ENCODE data around the gene BRAF.

- TF ChIP-seq TSHZ2 (CRISPR knock-in tag; IDR thresholded peaks at IDR 0.05): no peak
- no peak for TF ChIP-seq TOX (CRISPR knock-in tag; IDR thresholded peaks at IDR 0.05; ENCODE audit: borderline replicate concordance)
- TF ChIP-seq, protein P1, sequence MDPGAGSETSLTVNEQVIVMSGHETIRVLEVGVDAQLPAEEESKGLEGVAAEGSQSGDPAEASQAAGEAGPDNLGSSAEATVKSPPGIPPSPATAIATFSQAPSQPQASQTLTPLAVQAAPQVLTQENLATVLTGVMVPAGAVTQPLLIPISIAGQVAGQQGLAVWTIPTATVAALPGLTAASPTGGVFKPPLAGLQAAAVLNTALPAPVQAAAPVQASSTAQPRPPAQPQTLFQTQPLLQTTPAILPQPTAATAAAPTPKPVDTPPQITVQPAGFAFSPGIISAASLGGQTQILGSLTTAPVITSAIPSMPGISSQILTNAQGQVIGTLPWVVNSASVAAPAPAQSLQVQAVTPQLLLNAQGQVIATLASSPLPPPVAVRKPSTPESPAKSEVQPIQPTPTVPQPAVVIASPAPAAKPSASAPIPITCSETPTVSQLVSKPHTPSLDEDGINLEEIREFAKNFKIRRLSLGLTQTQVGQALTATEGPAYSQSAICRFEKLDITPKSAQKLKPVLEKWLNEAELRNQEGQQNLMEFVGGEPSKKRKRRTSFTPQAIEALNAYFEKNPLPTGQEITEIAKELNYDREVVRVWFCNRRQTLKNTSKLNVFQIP (CRISPR knock-in tag; IDR thresholded peaks at IDR 0.05; ENCODE audit: borderline replicate concordance, low read depth): no peak
- TF ChIP-seq CSRNP3 (CRISPR knock-in tag; IDR thresholded peaks at IDR 0.05): no peak
- TF ChIP-seq ARNTL (CRISPR knock-in tag; IDR thresholded peaks at IDR 0.05; ENCODE audit: borderline replicate concordance, low read depth): no peak
- no peak for TF ChIP-seq ZC3H10 (CRISPR knock-in tag; IDR thresholded peaks at IDR 0.05)
- TF ChIP-seq TCF4 (CRISPR knock-in tag; IDR thresholded peaks at IDR 0.05; ENCODE audit: borderline replicate concordance): no peak
- no peak for TF ChIP-seq ZNF8 (CRISPR knock-in tag; IDR thresholded peaks at IDR 0.05)
- TF ChIP-seq GLIS3 (CRISPR knock-in tag; IDR thresholded peaks at IDR 0.05): no peak
- TF ChIP-seq ZNF70 (CRISPR knock-in tag; IDR thresholded peaks at IDR 0.05): no peak
- TF ChIP-seq ZFP3 (CRISPR knock-in tag; IDR thresholded peaks at IDR 0.05): no peak
- TF ChIP-seq ISL1 (CRISPR knock-in tag; IDR thresholded peaks at IDR 0.05): no peak
Observed at GRCh38 chr7:140684066-140684950, 240.4 kb downstream of the BRAF start.
